HG03442 (cell line): ENCODE data around the gene FAM13B.

ENCODE experiments used
- ATAC-seq: cut with Tn5 transposase; IDR thresholded peaks from one replicate; pipeline ENCODE4 v1.9.1; 2021; ENCODE audit warnings: mild to moderate bottlenecking, moderate library complexity; ENCODE audit not compliant: unreplicated experiment

Gene FAM13B

GRCh38 chr5:137902408-137903133 lies 130.3 kb downstream of the FAM13B start:
- ATAC-seq = no peak

- ATAC-seq = no peak
Measured at GRCh38 chr5:137901011-137901817, 131.7 kb downstream of the FAM13B start.

GRCh38 chr5:137899493-137899892 lies 133.4 kb downstream of the FAM13B start:
- ATAC-seq = no peak

- no peak for ATAC-seq
Measured at GRCh38 chr5:137896560-137896959, 136.3 kb downstream of the FAM13B start.

GRCh38 chr5:137894586-137894985 lies 138.3 kb downstream of the FAM13B start:
- ATAC-seq = no peak

- no peak for ATAC-seq
Measured at GRCh38 chr5:137891849-137892248, 141.0 kb downstream of the FAM13B start.

- no peak for ATAC-seq
Measured at GRCh38 chr5:137890845-137891244, 142.0 kb downstream of the FAM13B start.

- peak; percentile 96 for ATAC-seq
Measured at GRCh38 chr5:137888863-137889759, 143.8 kb downstream of the FAM13B start, which contains the start of gene PKD2L2. Gene PKD2L2, plus strand, starts transcription at chr5:137889457. Its CDS starts 35 bp downstream, at chr5:137889492.

- no peak for ATAC-seq
Measured at GRCh38 chr5:137888466-137888862, 144.4 kb downstream of the FAM13B start.
